ENCODE data around the gene NDUFAF5. TPM values are rescaled to one million over a fixed set of nuclear protein-coding genes. Genes with fewer than 3 reads are reported as not detected.

Gene NDUFAF5
- total and polyA plus RNA-seq, 7 donors = 17.4 to 28.2 (median 19.3) TPM

DNA sequence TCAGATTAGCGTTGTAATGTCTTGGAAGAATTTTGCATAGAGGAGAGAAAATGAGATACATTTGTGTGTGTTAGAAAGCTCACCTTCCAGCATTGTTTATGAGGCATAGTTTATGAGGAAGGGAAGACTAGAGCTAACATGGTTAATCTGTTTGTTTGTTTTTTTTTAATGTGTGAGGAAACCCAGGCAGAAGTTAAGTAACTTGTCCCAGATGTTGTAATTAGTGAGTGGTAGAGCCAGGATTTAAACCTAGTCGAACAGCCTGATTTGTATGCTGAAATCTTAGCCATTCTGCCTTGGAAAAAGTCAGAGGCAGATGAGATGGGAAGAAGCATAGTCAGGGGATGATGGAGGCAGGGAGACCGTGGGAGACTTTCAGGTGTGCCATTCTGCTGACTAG lies 29.1 kb downstream of the NDUFAF5 start:
- intact Hi-C loops (cut with DNase I) = loop anchor here (1.0 kb wide), 1 partner anchor 11 kb away; no protein-coding TSS in a partner anchor
- no peak for TF ChIP-seq POLR2A (IDR thresholded peaks at IDR 0.05)
- TF ChIP-seq, protein P1, sequence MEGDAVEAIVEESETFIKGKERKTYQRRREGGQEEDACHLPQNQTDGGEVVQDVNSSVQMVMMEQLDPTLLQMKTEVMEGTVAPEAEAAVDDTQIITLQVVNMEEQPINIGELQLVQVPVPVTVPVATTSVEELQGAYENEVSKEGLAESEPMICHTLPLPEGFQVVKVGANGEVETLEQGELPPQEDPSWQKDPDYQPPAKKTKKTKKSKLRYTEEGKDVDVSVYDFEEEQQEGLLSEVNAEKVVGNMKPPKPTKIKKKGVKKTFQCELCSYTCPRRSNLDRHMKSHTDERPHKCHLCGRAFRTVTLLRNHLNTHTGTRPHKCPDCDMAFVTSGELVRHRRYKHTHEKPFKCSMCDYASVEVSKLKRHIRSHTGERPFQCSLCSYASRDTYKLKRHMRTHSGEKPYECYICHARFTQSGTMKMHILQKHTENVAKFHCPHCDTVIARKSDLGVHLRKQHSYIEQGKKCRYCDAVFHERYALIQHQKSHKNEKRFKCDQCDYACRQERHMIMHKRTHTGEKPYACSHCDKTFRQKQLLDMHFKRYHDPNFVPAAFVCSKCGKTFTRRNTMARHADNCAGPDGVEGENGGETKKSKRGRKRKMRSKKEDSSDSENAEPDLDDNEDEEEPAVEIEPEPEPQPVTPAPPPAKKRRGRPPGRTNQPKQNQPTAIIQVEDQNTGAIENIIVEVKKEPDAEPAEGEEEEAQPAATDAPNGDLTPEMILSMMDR (IDR thresholded peaks at IDR 0.05) = no peak
- TF ChIP-seq POLR2AphosphoS5 (IDR thresholded peaks at IDR 0.05) = no peak
- TF ChIP-seq EP300 (IDR thresholded peaks at IDR 0.05) = no peak
- Histone ChIP-seq H3K4me1 (no peaks in the 10 kb centered on the region), H3K27ac (no peak overlapping the region), H3K36me3 (peaks cover 30 to 99% (median 69%) of the 10 kb centered on the region in 4 donors), H3K9me3 (no peaks in the 10 kb centered on the region), H3K4me3 (no peak overlapping the region), H3K27me3 (no peaks in the 10 kb centered on the region)
- WGBS, 2 donors = 64 to 68% methylated on average over 3 of the region's 3 CpGs
- no peak for DNase-seq

DNA sequence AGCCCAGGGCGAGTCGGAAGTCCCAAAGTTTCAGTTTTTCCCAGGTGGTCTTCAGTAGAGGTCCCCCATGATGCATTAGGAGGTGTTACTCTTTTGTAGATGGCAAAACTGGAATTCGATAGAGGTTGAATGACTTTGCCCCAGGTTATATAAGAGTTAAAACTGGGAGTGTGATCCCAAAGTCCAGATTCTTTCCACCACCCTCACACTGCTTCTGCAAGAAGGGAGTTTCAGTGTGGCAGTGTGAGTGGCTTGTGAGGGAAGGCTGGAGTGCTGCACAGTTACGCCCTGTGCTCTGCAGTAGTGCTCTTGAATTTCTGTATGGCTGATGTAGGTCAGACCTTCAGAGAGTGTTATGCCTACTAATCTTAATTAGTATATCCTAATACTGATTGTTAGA lies 29.8 kb downstream of the NDUFAF5 start:
- DNase-seq = no peak

DNA sequence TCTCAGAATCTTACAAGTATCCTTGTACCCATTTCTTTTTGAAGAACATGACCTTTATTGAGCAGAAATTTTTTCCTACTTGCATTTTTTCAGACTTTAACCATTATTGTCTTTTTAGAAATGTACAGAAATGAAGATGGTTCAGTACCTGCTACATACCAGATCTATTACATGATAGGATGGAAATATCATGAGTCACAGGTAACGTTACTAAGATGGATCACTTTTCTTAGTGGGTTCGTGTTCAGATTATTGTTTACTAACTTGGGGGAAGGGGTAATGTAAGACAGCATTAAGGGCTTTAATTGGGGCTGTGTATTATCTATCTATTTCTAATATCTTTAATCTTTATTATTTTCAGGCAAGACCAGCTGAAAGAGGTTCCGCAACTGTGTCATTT lies 31.9 kb downstream of the NDUFAF5 start:
- intact Hi-C loops (cut with DNase I) = no loop called here
- H3K36me3 ChIP-seq = peaks cover 9 to 70% (median 45%) of the 10 kb centered on the region in 4 donors
- 82 to 83% methylated on average over 3 of the region's 3 CpGs for WGBS, 2 donors

More for the DNA sequence above, 29.8 kb downstream of the NDUFAF5 start:
- no peak for TF ChIP-seq POLR2A (IDR thresholded peaks at IDR 0.05)
- Histone ChIP-seq H3K4me1 (no peaks in the 10 kb centered on the region), H3K27me3 (no peaks in the 10 kb centered on the region), H3K4me3 (no peak overlapping the region), H3K9me3 (no peaks in the 10 kb centered on the region), H3K36me3 (peaks cover 27 to 91% (median 62%) of the 10 kb centered on the region in 4 donors), H3K27ac (no peak overlapping the region)
- intact Hi-C loops (cut with DNase I) = loop anchor here (1.0 kb wide), 1 partner anchor 11 kb away; no protein-coding TSS in a partner anchor
- 86 to 97% methylated on average over 4 of the region's 4 CpGs for WGBS, 2 donors

DNA sequence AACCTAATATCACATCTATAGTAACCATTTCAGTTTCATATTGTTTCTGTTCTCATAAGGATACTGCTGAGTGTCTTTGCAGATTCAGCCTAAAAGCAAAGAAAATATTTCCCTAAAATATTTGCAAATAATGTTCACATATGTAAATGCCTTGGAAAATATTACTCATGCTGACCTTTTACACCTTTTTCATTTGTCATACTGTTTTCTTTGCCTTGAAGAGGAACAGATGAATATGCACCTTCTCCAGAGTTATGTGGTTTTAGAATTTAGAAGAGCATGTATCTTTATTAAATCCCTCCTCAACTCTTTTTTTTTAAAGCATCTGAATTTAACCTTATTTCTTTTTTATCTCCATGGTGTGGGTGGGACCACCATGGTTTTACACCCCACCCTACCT lies 32.5 kb downstream of the NDUFAF5 start:
- no peaks in the 10 kb centered on the region for H3K27me3 ChIP-seq
- no peaks in the 10 kb centered on the region for H3K9me3 ChIP-seq
- peaks cover 9 to 64% (median 39%) of the 10 kb centered on the region in 4 donors for H3K36me3 ChIP-seq
- intact Hi-C loops (cut with DNase I) = no loop called here
- no peak overlapping the region for H3K27ac ChIP-seq
- TF ChIP-seq, protein P1 (IDR thresholded peaks at IDR 0.05) = no peak
- TF ChIP-seq EP300 (IDR thresholded peaks at IDR 0.05) (no peak), POLR2A (IDR thresholded peaks at IDR 0.05) (no peak), POLR2AphosphoS5 (IDR thresholded peaks at IDR 0.05) (no peak)
- H3K4me3 ChIP-seq = no peak overlapping the region
- no peak for DNase-seq
- H3K4me1 ChIP-seq = peaks cover 0 to 4% (median 0%) of the 10 kb centered on the region in 4 donors

More for the DNA sequence above, 31.9 kb downstream of the NDUFAF5 start:
- Histone ChIP-seq H3K27ac (peak overlapping the region in 2 of 4 donors; percentile 25 to 27), H3K9me3 (no peaks in the 10 kb centered on the region), H3K4me1 (peaks cover 0 to 4% (median 0%) of the 10 kb centered on the region in 4 donors), H3K27me3 (no peaks in the 10 kb centered on the region), H3K4me3 (no peak overlapping the region)
- TF ChIP-seq, protein P1 (IDR thresholded peaks at IDR 0.05) = no peak
- TF ChIP-seq POLR2AphosphoS5 (IDR thresholded peaks at IDR 0.05) (no peak), EP300 (IDR thresholded peaks at IDR 0.05) (no peak), POLR2A (IDR thresholded peaks at IDR 0.05) (no peak)
- no peak for DNase-seq

DNA sequence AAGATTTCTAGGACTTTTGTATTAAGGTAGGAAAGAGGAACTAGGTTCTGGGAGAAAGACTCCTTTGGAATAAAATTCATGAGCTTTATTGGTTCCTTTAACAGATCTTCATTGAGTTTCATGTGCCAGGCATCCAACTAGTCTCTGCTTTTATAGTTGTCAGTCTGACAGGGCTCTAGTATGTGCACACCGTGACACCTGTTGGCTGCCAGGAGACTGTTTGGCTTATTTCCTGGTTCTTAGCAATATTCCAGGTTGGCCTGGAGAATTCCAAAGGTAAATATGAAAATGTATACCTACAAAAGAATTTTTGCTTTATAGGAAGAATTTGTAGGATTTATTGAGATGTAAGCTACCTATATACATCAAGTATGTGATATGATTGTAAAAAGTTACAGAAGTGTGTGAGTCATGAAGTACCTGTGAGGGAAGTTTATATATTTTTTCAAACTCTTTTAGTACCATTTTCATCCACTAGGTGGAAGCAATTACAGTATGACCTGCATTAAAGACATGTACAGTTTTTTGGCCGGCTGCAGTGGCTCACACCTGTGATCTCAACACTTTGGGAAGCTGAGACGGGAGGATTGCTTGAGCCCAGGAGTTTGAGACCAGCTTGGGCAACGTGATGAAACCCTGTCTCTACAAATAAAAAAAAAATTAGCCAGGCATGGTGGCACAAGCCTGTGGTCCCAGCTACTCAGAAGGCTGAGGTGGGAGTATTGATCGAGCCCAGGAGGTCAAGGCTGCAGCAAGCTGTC lies 35.2 kb downstream of the NDUFAF5 start:
- peak; percentile 77 for DNase-seq
- Histone ChIP-seq H3K4me3 (no peak overlapping the region), H3K27me3 (no peaks in the 10 kb centered on the region), H3K4me1 (peaks cover 0 to 4% (median 0%) of the 10 kb centered on the region in 4 donors), H3K9me3 (no peaks in the 10 kb centered on the region), H3K36me3 (peaks cover 0 to 37% (median 21%) of the 10 kb centered on the region in 4 donors), H3K27ac (no peak overlapping the region)
- TF ChIP-seq POLR2AphosphoS5 (IDR thresholded peaks at IDR 0.05) = peak in 1 of 4 donors; percentile 46
- TF ChIP-seq POLR2A (IDR thresholded peaks at IDR 0.05) = no peak
- TF ChIP-seq, protein P1 (IDR thresholded peaks at IDR 0.05) = peak; percentile 70 to 73 (median 72)
- no peak for TF ChIP-seq EP300 (IDR thresholded peaks at IDR 0.05)
- WGBS, 2 donors = 26 to 37% methylated on average over 5 of the region's 5 CpGs
- intact Hi-C loops (cut with DNase I) = loop anchor here (1.0 to 5.0 kb wide), 3 partner anchors 62 to 234 kb away; no protein-coding TSS in a partner anchor
